Cerebellar nuclear complex (tissue), 1 donor: Measurements from ENCODE around the gene SRRM2.

Experiments used
- DNase-seq, 2 experiments: peaks; one replicate each; lab custom pipeline; 2025; lab: John Stamatoyannopoulos, UW

The SRRM2 gene

GRCh38 chr16:2798723-2799204 lies 46.3 kb downstream of the SRRM2 start:
- no peak for DNase-seq

GRCh38 chr16:2799205-2799858 lies 46.9 kb downstream of the SRRM2 start:
- DNase-seq = no peak

GRCh38 chr16:2799859-2800226 lies 47.4 kb downstream of the SRRM2 start:
- DNase-seq = no peak

GRCh38 chr16:2803545-2804195 lies 51.2 kb downstream of the SRRM2 start:
- no peak for DNase-seq

- no peak for DNase-seq
Measured at GRCh38 chr16:2804728-2805127, 52.3 kb downstream of the SRRM2 start.

DNA sequence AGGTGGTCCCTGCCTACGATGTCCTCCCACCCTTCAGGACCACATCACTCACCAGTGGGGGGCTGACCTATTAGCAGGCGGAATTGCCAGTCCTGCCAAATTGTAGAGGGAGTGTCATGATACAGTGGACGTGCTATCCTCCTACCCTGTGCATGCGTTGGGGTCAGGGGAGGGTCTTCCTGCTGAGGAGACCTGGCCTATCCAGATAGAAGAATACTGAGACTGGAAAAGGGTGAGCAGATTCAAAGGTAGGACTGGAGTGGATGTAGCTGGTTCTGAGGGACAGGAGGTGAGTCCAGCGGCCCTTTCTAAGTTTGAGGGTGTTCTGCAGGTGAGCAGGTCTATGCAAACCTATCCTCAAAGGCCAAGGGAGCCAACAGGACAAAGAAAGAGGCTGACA lies 53.8 kb downstream of the SRRM2 start:
- DNase-seq = no peak

DNA sequence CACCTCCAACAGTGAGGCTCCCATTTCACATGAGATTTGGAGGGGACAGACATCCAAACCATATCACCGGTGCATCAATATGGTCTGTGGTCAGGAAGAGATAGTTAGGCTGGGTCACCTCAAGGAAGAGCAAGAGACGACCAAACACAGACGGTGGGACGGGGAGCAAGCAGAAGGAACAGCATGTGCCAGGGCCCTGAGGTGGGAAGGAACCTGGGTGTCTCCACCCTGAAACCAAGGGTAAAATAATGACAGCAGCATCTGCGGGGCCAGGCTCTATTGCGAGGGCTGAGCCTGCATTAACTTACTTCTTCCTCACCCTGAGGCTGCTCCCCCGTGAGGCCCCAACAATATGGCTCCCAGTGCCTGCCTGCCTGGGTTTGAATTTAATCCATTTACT lies 55.7 kb downstream of the SRRM2 start:
- no peak for DNase-seq

- no peak for DNase-seq
Measured at GRCh38 chr16:2809149-2809760, 56.8 kb downstream of the SRRM2 start.

- no peak for DNase-seq
Measured at GRCh38 chr16:2810651-2811050, 58.2 kb downstream of the SRRM2 start.

GRCh38 chr16:2811703-2812471 lies 59.4 kb downstream of the SRRM2 start:
- no peak for DNase-seq

- no peak for DNase-seq
Measured at GRCh38 chr16:2813771-2814221, 61.4 kb downstream of the SRRM2 start.

DNA sequence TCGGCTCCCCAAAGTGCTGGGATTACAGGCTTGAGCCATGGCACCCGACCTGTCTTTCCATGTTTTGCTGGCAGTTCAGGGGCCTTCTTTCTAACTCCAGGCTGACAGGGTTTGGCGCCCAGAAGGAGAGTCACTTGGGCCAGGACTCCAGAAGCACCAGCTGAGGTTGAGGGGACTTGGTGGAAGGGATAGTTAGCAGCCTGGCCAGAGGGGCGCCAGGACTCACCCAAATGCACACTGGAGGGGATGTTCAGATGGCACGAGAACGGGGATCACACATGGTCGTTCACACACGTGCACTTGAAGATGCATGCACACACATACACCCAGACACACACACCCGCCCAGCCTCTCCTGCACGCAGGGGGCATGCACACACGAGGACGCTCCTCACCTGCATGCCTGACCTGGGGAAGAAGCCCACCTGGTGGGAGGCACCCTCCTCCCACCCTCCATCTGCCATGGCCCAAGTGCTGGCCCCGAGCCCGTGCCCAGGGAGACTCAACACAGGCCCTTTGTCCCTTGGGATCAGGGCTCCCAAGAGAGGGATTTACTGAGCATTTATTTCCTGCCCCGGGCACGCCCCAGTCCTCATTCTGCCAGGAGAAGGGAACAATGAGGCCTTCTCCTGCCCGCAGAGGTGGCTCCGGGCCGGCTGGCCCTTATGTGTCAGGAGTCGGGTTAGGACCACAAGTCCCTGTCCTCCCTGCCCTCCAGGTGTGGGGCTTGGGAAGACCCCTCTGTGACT lies 62.3 kb downstream of the SRRM2 start:
- DNase-seq = no peak

DNA sequence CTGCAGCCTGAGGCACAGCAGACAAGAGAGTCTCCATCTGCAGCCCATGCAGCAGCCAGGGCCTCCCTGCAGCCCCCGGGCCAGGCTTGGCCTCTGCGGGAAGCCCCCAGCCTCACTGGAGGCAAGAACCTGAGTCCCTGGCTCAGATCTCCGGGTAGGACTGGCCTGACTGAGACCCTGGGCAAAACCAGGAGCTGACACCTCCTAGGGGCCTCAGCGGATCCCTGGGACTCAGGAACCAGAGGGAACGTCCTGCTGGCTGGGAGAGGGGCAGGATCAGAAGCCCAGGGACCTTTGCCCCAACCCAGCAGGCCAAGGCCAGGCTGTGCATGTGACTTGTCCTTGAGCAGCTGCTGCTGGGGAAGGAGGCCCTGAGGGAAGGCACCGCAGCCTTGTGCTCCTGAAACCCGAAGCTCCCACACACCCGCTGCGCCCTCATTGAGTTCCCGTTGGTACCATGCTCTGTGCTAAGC lies 62.9 kb downstream of the SRRM2 start:
- no peak for DNase-seq

DNA sequence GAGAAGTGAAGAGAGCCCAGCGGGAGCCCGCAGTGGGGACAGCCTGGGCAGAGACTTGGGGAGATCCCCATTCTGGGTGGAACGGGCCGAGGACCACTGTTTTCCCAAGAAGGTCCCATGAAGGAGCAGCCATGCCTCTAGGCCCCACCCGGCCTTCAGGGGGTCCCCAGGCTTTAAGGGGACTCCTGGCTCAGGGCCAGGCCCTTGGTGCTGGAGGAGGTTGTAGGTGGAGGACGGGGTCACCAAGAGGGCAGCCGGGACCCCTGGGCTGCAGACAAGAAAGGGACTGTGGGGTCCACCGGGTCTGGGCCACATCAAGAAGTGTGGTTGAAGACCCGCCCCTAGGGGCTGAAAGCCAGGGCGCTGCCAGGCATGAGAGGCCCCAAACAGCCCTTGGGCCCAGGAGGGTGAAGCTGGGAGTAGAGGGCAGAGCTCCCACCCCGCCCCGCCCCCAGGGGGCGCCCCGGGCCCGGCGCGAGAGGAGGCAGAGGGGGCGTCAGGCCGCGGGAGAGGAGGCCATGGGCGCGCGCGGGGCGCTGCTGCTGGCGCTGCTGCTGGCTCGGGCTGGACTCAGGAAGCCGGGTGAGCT lies 64.4 kb downstream of the SRRM2 start, which contains the start of gene PRSS21:
TSS of gene PRSS21 (plus strand) at position 487 of the 589 bp plus-strand sequence. CDS start at position 519, 32 bp downstream.
- no peak for DNase-seq

DNA sequence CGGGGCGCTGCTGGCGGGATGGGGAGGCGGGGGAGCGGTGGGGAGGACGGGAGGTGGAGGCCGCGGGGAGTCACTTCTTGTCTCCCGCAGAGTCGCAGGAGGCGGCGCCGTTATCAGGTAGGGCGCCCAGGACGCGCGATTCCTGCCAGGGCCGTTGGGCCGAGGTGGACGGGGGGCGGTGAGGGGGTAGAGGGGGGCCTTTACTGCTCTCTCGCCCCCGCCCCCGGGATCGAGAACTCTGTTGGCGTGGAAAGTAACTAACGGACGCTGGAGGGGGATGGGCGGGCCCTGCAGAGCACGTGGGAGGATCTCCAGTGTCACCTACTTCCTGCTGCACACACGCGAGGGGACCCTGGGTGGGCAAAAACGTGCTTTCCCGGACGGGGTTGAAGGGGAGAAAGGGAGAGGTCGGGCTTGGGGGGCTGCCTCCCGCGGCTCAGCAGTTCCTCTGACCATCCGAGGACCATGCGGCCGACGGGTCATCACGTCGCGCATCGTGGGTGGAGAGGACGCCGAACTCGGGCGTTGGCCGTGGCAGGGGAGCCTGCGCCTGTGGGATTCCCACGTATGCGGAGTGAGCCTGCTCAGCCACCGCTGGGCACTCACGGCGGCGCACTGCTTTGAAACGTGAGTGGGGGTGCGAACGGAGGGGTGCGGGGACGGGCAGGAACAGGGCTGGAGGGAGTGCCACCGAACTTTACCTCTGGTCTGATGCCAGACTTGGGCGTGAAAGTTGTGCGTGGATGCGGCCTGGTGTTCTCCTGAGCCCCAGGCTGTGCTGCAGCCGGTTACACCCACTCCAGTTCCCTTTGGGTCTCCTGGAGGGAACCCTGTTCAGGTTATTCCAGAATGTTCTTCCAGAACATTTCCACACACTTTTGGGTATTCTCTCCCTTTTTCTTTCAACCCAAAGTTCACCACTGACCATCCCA lies 65.2 kb downstream of the SRRM2 start:
- DNase-seq = no peak

DNA sequence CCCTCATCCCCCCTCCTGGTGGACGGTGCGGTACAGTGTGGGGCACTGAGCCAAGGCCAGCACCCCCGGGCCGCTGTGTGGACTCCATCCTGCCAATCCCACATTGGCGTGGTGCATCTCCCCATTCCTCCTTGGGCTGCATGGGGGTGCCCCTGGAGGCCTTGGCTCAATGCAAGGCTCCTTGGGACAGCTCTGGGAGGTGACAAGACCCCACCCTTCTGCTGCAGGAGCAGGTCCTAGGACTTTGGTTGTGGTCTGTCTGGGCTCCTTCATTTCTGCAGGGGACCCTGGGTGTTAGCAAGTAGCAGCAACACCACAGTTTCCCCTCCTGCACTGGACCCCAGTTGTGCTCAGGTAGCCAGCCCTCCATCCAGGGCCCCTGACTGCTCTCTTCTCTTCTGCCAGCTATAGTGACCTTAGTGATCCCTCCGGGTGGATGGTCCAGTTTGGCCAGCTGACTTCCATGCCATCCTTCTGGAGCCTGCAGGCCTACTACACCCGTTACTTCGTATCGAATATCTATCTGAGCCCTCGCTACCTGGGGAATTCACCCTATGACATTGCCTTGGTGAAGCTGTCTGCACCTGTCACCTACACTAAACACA lies 65.9 kb downstream of the SRRM2 start:
- DNase-seq = no peak

- no peak for DNase-seq
Measured at GRCh38 chr16:2819179-2819938, 66.9 kb downstream of the SRRM2 start.

GRCh38 chr16:2819939-2820835 lies 67.7 kb downstream of the SRRM2 start:
- no peak for DNase-seq
